ENCODE results near the gene OR52E4.

OR52E4 gene

DNA sequence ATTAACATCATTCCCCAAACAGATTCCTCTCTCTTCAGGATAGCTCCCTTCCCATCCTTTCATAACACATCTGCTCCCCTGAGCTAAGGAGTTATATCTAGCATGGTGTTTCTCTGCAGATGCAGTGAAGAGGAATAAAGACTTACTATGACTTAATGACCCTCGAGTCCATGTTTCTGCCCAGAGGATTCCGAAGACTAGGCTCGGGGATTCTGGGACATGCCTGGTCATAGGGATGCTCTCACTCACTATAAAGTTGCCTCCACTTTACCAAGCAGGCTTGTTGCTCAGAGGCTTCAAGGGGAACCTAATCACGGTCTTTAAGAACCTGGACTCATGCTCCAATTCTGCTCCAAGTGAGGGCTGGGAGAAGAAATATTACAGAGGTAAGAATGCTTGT, at the start of gene OR52E4:
Gene OR52E4, plus strand, starts transcription at position 301 of the 400 bp plus-strand sequence. CDS start 3,664 bp downstream, outside the sequence.
- DNase-seq (ENCODE audit: low spot score): no peak

DNA sequence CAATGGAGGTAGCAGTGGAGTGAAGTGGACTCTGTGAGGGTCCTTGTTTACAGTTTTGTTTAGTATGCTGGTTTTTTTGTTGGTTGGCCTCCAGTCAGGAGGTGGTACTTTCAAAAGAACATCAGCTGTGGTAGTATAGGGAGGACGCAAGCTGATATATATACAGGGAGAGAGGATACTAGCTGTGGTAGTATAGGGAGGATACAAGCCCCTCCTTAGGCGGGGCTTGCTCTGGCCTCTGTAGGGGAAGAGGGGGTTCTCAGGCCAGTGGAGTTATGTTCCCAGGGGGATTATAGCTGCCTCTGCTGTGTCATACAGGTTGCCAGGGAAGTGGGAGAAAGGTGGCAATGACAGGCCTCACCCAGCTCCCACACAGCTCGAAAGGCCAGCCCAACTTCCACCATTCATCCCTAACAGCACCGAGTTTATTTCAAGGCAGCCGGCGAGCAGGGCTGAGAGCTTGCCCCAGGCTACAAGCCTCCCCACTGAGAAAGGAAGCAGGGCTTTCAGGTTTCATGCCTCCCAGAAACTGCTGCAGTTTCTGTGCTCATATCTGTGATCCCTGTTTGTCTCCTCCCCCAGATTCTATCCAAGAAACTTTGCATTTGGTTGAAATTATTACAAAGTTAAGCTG, 49.1 kb upstream of the OR52E4 start:
- DNase-seq (ENCODE audit: low spot score): no peak

- DNase-seq (ENCODE audit: low spot score): no peak
Measured at GRCh38 chr11:5833446-5833845, 47.0 kb upstream of the OR52E4 start.

GRCh38 chr11:5837695-5838094, 42.7 kb upstream of the OR52E4 start:
- no peak for DNase-seq (ENCODE audit: low spot score)

GRCh38 chr11:5841797-5842196, 38.6 kb upstream of the OR52E4 start, which contains the start of gene OR52E6:
Gene OR52E6 (minus strand): TSS chr11:5841897. CDS start chr11:5841897, 0 bp downstream.
- no peak for DNase-seq (ENCODE audit: low spot score)

DNA sequence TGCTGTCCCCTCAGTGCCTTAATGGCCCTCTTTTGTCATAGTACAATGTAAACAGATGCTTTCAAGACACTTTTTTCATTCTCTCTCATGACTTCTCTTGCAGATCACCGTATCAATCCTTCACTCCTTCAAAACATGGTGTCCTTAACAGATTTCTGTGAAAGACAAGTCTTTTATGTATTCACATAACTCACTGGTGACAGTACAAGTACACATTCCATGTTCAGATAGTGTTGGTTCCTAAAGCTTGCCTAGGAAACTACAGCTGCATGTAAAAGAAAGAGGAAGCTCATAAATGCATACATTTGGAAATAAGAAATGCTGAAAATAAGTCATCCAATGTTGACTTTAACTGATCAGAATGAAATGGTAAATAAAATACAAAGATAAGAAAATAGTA, 33.7 kb upstream of the OR52E4 start:
- DNase-seq (ENCODE audit: low spot score): no peak

DNA sequence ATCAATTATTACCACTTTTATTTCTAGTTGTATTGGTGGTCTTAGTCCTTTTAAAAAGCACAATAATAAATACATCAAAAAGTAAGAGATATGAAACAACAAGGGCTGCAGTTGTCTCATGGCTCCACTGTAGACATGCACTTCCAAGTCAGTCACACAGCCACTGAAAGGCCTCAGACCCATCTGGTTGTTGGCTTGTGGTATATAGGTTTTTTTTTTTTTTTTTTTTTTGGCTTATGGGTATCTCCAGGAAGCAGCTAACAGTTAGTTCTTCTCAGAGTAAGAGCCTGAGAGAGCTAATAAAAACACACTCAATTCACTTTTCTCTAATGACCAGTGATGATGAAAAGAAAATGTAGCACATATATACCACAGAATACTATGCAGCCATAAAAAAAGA, 32.7 kb upstream of the OR52E4 start:
- DNase-seq (ENCODE audit: low spot score): no peak

GRCh38 chr11:5851002-5851401, 29.4 kb upstream of the OR52E4 start:
- DNase-seq (ENCODE audit: low spot score): no peak

DNA sequence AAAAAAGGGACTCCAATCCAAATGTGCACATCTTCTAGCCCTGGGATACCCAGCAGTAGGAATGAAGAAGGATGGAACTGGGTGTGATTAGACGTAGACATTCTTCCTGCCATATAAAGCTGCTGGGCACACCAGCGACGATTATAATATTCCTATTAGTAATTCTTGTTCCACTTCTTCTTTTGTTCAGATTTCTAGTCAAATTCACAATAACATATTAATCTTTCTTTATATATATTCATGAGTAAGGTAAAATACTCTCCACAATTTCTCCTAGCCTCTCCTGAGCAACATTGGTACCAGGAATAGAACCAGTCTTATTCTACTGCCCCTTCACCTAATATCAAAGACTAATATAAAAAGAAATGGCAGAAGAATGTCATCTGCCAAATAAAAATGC, 22.8 kb upstream of the OR52E4 start, which contains the start of gene OR52E8:
Gene OR52E8, minus strand, starts transcription at position 101 of the 400 bp plus-strand sequence. Its CDS starts 0 bp downstream, at position 101.
- DNase-seq (ENCODE audit: low spot score): no peak

GRCh38 chr11:5865826-5866225, 14.6 kb upstream of the OR52E4 start:
- DNase-seq (ENCODE audit: low spot score): no peak

DNA sequence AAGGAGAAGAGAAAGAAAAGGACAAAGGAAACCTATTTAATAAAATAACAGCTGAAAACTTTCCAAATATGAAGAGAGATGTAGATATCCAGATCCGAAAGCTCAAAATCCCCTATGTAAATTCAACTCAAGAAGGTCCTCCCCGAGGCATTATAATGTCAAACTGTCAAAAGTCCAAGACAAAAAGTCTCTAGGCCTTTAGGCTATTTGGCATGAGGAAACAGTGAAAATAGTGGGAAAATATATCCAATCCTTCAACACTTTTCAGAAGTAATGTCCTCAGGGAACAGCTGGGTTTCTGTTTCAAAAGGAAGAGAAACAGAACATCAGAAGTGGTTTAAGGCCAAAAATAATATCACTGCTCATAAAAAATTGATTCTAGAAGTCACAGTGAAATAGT, 1.9 kb upstream of the OR52E4 start:
- no peak for DNase-seq (ENCODE audit: low spot score)

DNA sequence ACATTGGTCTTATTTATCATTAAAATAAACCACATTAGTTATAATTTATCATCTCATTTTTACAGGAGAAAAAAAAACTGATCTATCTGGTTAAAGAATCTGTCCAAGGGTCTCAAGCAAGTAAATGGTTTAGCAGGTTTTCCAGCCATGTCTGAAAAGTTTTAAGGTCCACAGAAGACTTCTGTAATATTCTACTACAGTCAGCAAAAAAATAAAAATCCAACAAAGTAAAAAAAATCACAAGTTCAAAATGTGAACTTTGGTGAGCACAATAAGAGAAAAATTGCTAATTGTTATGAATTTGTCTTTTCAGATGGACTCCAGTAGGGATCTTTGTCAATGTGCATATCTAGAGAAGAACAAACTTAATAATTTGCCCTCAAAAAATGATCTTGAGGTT, 1.3 kb downstream of the OR52E4 start:
- DNase-seq (ENCODE audit: low spot score): no peak

GRCh38 chr11:5887172-5887571, 6.7 kb downstream of the OR52E4 start:
- DNase-seq (ENCODE audit: low spot score): no peak

GRCh38 chr11:5887661-5888060, 7.2 kb downstream of the OR52E4 start:
- no peak for DNase-seq (ENCODE audit: low spot score)

DNA sequence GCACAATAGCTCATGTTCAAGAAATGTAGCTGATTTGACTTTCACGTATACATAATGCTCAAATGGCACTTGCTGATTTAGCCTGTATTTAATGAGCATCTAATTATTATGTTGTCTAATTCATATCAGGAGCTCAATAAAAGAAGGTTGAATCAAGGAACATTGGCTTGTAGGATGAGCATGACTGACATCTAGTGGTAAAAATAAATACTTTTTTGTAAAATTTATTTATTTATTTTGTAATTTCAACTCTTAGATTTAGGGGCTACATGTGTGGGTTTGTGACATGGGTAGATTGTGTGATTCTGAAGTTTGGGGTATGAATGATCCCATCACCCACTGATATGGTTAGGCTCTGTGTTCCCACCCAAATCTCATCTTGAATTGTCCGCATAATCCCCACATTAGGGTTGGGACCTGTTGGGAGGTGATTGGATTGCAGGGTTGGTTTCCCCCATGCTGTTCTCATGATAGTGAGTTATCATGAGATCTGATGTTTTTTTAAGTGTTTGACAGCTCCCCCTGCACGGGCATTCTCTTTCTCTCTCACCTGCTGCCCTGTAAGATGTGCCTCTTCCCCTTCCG, 10.9 kb downstream of the OR52E4 start:
- peak; percentile 3 for DNase-seq (ENCODE audit: low spot score)

- DNase-seq (ENCODE audit: low spot score): no peak
Measured at GRCh38 chr11:5892908-5893307, 12.5 kb downstream of the OR52E4 start, which contains the start of gene OR52E5. Gene OR52E5 (plus strand): TSS chr11:5893208. CDS start chr11:5900777, 7,569 bp downstream.

GRCh38 chr11:5899534-5899933, 19.1 kb downstream of the OR52E4 start:
- no peak for DNase-seq (ENCODE audit: low spot score)

GRCh38 chr11:5910540-5910939, 30.1 kb downstream of the OR52E4 start:
- DNase-seq (ENCODE audit: low spot score): no peak

DNA sequence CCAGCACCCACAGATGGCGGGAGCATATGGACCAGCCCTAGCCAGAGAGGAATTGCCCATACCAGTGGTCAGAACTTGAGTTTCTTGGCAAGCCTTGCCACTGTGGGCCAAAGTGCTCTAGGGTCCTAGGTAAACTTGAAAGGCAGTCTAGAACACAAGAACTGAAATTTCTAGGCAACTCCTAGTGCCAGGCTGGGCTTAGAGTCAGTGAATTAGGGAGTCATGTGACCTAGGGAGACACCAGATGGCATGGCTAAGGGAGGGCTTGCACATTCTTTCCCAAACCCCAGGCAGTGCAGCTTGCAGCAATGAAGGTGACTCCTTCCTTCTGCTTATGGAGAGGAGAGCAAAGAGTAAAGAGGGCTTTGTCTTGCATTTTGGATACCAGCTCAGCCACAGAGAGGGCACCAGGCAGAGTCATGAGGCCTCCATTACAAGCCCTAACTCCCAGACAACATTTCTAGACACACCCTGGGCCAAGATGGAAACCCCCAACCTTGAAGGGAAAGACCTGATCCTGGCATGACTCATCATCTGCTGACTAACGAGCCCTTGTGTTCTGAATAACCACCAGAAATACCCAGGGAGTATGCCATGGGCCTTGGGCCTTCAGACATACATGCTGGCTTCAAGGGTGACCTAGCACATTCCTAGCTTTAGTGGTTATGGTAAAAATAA, 42.5 kb downstream of the OR52E4 start:
- DNase-seq (ENCODE audit: low spot score): no peak

GRCh38 chr11:5923427-5923776, 43.0 kb downstream of the OR52E4 start:
- DNase-seq (ENCODE audit: low spot score): no peak

DNA sequence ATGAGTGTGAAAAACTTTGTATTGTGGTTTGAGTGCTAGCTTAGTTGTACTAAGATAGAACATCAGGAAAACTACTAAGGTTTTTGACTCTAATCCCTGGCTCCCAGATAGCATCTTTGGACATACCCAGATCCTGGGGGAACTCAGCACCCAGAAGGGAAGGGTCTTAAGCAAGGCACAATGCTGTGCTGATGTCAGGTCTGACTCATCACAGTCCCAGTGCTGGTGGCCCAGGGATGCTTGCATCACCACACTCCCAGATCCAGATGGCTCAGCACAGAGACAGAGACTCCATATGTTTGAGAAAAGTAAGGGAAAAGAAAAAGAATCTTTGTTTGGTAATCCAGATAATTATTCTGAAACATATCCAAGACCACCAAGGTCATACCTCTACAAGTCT, 43.4 kb downstream of the OR52E4 start:
- no peak for DNase-seq (ENCODE audit: low spot score)

- DNase-seq (ENCODE audit: low spot score): no peak
Measured at GRCh38 chr11:5928271-5928670, 47.8 kb downstream of the OR52E4 start.

DNA sequence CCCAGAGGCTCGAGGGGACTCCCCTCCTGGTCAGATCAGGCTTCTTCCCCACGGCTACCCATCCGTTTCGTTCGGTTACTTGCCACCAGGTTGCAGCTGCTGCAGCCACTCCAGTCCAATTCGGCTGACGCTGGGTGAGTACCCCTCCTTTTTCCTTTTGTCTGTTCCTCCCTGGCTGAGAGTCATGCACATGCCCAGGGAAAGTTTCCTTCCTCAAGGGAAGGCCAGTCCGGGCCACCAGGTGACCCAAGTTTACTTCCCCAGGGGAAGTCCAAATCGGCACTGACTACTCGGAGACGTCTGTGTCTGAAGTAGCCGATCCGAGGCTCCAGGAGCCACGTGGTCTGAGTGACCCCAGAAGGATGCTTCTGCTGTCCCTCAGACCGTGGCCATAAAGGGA, 48.4 kb downstream of the OR52E4 start:
- no peak for DNase-seq (ENCODE audit: low spot score)

All from AG08396 (cell line).